Breast epithelium (tissue), 3 donors: ENCODE results near the gene MYOM3.

Experiments used
- CTCF ChIP-seq, 3 donors: fragments of 450-650 bp; IDR thresholded peaks; one replicate each; pipeline ENCODE4 v1.5.1; 2016 to 2017; ENCODE audit warnings: antibody characterized with exemption in 3 of 3, mild to moderate bottlenecking in 3 of 3, moderate library complexity in 3 of 3
- POLR2A ChIP-seq: fragments of 450-650 bp; IDR thresholded peaks from one replicate; pipeline ENCODE4 v1.6.1; 2016; ENCODE audit warnings: antibody characterized with exemption, mild to moderate bottlenecking, moderate library complexity
- POLR2AphosphoS5 ChIP-seq, 3 donors: sonication (generic); formaldehyde crosslinking; IDR thresholded peaks; one replicate each; pipeline ENCODE4 v1.6.1; 2017; ENCODE audit warnings: antibody characterized with exemption in 3 of 3

GRCh38 chr1:24118410-24119242 is 6.7 kb upstream of the MYOM3 start:
- TF ChIP-seq CTCF (IDR thresholded peaks at IDR 0.05) (no peak), POLR2AphosphoS5 (IDR thresholded peaks at IDR 0.05) (no peak), POLR2A (no peak)
